Peyer's patch (tissue), 4 donors: ENCODE measurements around the gene STX16. TPM values are rescaled to one million over a fixed set of nuclear protein-coding genes. Genes with fewer than 3 reads are reported as not detected.
"Not testable (repeated sequence)": the region's sequence is repeated elsewhere in the genome, so short reads cannot be mapped to it uniquely, and the experiment has no call there.

Source experiments
- DNase-seq, 3 donors: peaks; one replicate each; pipeline ENCODE4 v3.0.0-alpha.2; 2017 to 2019
- H3K27ac ChIP-seq, 4 donors: fragments of 200-600 bp; sonication (generic); one replicate each; pipeline ENCODE4 v1.5.1; 2016 to 2019
- H3K27me3 ChIP-seq, 2 donors: fragments of 200-600 bp; sonication (generic); one replicate each; pipeline ENCODE4 v1.5.1; 2019
- H3K36me3 ChIP-seq, 3 donors: fragments of 200-600 bp; sonication (generic); one replicate each; pipeline ENCODE4 v1.5.1; 2016 to 2019
- H3K4me1 ChIP-seq, 4 donors: fragments of 200-600 bp; sonication (generic); one replicate each; pipeline ENCODE4 v1.5.1; 2016 to 2019
- H3K4me3 ChIP-seq, 4 donors: fragments of 200-600 bp; sonication (generic); 1 replicate in 3 of 4; 2 replicates in 1 of 4; pipeline ENCODE4 v1.5.1; 2016 to 2019; ENCODE audit warnings: mild to moderate bottlenecking in 1 of 4
- H3K9me3 ChIP-seq, 4 donors: fragments of 200-600 bp; sonication (generic); one replicate each; pipeline ENCODE4 v1.5.1; 2016 to 2019; ENCODE audit warnings: mild to moderate bottlenecking in 1 of 4
- CTCF ChIP-seq, 6 experiments: fragments of 450-650 bp in 4 of 6; fragments of 200-600 bp in 2 of 6; sonication (generic) in 1 of 6; IDR thresholded peaks; one replicate each; pipeline ENCODE4 v1.5.1; 2017 to 2019; ENCODE audit warnings: antibody characterized with exemption in 6 of 6, mild to moderate bottlenecking in 3 of 6, moderate library complexity in 1 of 6
- POLR2A ChIP-seq, 2 donors: fragments of 450-650 bp; IDR thresholded peaks; one replicate each; pipeline ENCODE4 v1.5.1; 2017; ENCODE audit warnings: antibody characterized with exemption in 2 of 2, mild to moderate bottlenecking in 2 of 2, moderate library complexity in 2 of 2
- total RNA-seq, 4 donors: library from RNA; depleted of rRNA; stranded (reverse); fragments of >200 nt; gene quantifications; one replicate each; pipeline ENCODE4 v1.1.0, GENCODE V29; 2016

STX16 gene
- total RNA-seq, 4 donors from 2014 or later: 58.0 to 262 (median 84.0) TPM

GRCh38 chr20:58721951-58722778 lies 71.1 kb downstream of the STX16 start:
- TF ChIP-seq CTCF (IDR thresholded peaks at IDR 0.05) (no peak), POLR2A (IDR thresholded peaks at IDR 0.05) (no peak)
- no peaks in the 10 kb centered on the region for H3K9me3 ChIP-seq
- H3K27ac ChIP-seq: no peak overlapping the region
- no peaks in the 10 kb centered on the region for H3K36me3 ChIP-seq
- no peaks in the 10 kb centered on the region for H3K4me1 ChIP-seq
- H3K4me3 ChIP-seq: no peak overlapping the region
- H3K27me3 ChIP-seq: no peaks in the 10 kb centered on the region
- DNase-seq: peak in 2 of 3 donors; percentile 13 to 49

- Histone ChIP-seq H3K27ac (no peak overlapping the region), H3K9me3 (no peaks in the 10 kb centered on the region), H3K4me1 (no peaks in the 10 kb centered on the region), H3K4me3 (no peak overlapping the region), H3K27me3 (no peaks in the 10 kb centered on the region), H3K36me3 (no peaks in the 10 kb centered on the region)
- DNase-seq: peak in 1 of 3 donors; percentile 22
- TF ChIP-seq CTCF (IDR thresholded peaks at IDR 0.05) (no peak), POLR2A (IDR thresholded peaks at IDR 0.05) (no peak)
Measured at GRCh38 chr20:58722877-58723627, 72.0 kb downstream of the STX16 start.

GRCh38 chr20:58723628-58723984 lies 72.5 kb downstream of the STX16 start:
- H3K36me3 ChIP-seq: no peaks in the 10 kb centered on the region
- no peak overlapping the region for H3K27ac ChIP-seq
- no peaks in the 10 kb centered on the region for H3K27me3 ChIP-seq
- H3K9me3 ChIP-seq: no peaks in the 10 kb centered on the region
- no peak overlapping the region for H3K4me3 ChIP-seq
- H3K4me1 ChIP-seq: no peaks in the 10 kb centered on the region
- no peak for TF ChIP-seq CTCF (IDR thresholded peaks at IDR 0.05)
- TF ChIP-seq POLR2A (IDR thresholded peaks at IDR 0.05): no peak
- no peak for DNase-seq

GRCh38 chr20:58726156-58726555 lies 75.1 kb downstream of the STX16 start:
- H3K4me1 ChIP-seq, H3K4me3 ChIP-seq, H3K9me3 ChIP-seq, H3K36me3 ChIP-seq, H3K27me3 ChIP-seq, DNase-seq, H3K27ac ChIP-seq: not testable (repeated sequence)

Other genes with a start within 250 kb of the STX16 start
- not detected for gene APCDD1L, start 135.9 kb upstream of the STX16 start, total RNA-seq
- 10 to 100 TPM; 36.3 to 80.4 (median 63.0) TPM for gene NPEPL1, start 41.5 kb downstream of the STX16 start, total RNA-seq
- gene GNAS-AS1, start 199.6 kb downstream of the STX16 start, total RNA-seq: 1 to 10 TPM in 1 of 4 donors, under 1 TPM in 1, not detected in 2; 0.67 to 1.3 TPM
- 100 to 1,000 TPM; 382 to 889 (median 658) TPM for gene GNAS, start 201.4 kb downstream of the STX16 start, total RNA-seq